Lower lobe of right lung (tissue), 2 donors: ENCODE results near the gene SGMS1. TPM values are rescaled to one million over a fixed set of nuclear protein-coding genes. Genes with fewer than 3 reads are reported as not detected.

Experiments
- ATAC-seq, 2 donors: fragments of 200-7000 bp; cut with Tn5 transposase; one replicate each; pipeline ENCODE4 v1.9.1; 2020 to 2022; ENCODE audit warnings: mild to moderate bottlenecking in 2 of 2, moderate library complexity in 2 of 2
- DNase-seq: peaks from one replicate; pipeline ENCODE4 v3.0.0-alpha.2; 2020
- H3K27ac ChIP-seq: fragments of 200-600 bp; one replicate; pipeline ENCODE4 v1.8.0; 2022
- H3K27me3 ChIP-seq: fragments of 200-600 bp; one replicate; pipeline ENCODE4 v1.8.0; 2022; ENCODE audit warnings: low read depth
- H3K36me3 ChIP-seq: fragments of 200-600 bp; one replicate; pipeline ENCODE4 v1.8.0; 2022; ENCODE audit warnings: mild to moderate bottlenecking
- H3K4me1 ChIP-seq: fragments of 200-600 bp; one replicate; pipeline ENCODE4 v1.8.0; 2022
- H3K4me3 ChIP-seq: fragments of 200-600 bp; one replicate; pipeline ENCODE4 v1.8.0; 2022; ENCODE audit warnings: mild to moderate bottlenecking
- H3K9me3 ChIP-seq: fragments of 200-600 bp; one replicate; pipeline ENCODE4 v1.8.0; 2022
- intact Hi-C: fragments of 100-400 bp; cut with DNase I; formaldehyde crosslinking; loops from one replicate; pipeline ENCODE4 v1.11.0; 2022
- total RNA-seq: library from RNA; stranded (reverse); fragmentation: NEBNext Ultra II Directional; extraction: Animal tissue kit (Norgen Biotek cat#: 25700); gene quantifications from one replicate; pipeline ENCODE4 v1.2.1, GENCODE V29; 2021
- TF ChIP-seq, protein P1 (sequence below): fragments of 200-600 bp; IDR thresholded peaks from one replicate; pipeline ENCODE4 v1.8.0; 2022; ENCODE audit warnings: antibody characterized with exemption, mild to moderate bottlenecking
- donor health status: DM: no; HTN: yes; CAD: no; lungs with severe emphysema.

Gene SGMS1
- total RNA-seq, 1 donor from 2014 or later, result 72.3 TPM

DNA sequence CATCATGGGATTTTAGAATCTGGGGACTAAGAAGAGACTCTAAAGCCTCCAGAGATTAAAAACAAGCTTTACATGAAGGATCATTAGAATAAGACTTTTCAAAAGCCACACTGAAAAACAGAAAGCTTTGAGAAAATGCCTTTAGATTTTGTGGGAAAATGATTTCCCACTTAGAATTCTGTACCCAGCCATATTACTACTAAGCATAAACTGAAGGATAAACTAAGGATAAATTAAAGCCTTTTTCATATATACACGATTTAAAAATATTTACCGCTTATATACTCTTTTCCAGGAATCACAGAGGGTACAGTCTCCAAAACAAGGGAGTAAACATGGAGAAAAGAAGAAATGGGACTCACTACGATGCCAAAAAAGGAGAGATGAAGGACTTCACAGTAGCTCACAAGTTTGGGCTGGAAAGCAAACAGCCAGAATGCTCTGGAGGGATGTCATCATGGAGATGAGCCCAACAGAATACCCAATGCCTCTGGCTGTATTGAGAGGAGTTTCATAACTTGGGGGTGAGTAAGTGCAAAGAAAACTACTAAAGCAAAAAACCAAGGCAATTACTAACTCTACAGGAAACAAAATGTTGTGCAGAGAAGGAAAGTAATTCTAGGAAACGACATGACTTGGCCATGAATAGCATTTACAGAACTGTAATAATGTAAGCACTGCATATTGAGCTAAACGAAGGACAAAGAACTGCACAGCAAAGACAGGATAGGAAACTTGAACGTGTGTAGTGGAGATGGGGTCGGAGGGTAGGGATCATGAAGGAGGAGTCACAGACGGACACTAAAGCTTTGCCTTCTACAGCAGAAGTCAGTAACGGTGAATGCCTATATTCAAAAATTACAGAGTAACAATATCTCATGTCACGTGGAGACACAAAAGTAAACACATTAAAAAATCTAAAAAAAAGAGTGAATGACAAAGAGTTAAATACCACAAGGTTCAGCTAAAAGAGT lies 311.0 kb downstream of the SGMS1 start:
- Histone ChIP-seq H3K36me3 (peaks cover 36% of the 10 kb centered on the region), H3K4me1 (peaks cover 11% of the 10 kb centered on the region), H3K27me3 (no peaks in the 10 kb centered on the region), H3K27ac (no peak overlapping the region), H3K4me3 (no peak overlapping the region), H3K9me3 (peaks cover 7% of the 10 kb centered on the region)
- DNase-seq (no peak), ATAC-seq (no peak)
- TF ChIP-seq, protein P1, sequence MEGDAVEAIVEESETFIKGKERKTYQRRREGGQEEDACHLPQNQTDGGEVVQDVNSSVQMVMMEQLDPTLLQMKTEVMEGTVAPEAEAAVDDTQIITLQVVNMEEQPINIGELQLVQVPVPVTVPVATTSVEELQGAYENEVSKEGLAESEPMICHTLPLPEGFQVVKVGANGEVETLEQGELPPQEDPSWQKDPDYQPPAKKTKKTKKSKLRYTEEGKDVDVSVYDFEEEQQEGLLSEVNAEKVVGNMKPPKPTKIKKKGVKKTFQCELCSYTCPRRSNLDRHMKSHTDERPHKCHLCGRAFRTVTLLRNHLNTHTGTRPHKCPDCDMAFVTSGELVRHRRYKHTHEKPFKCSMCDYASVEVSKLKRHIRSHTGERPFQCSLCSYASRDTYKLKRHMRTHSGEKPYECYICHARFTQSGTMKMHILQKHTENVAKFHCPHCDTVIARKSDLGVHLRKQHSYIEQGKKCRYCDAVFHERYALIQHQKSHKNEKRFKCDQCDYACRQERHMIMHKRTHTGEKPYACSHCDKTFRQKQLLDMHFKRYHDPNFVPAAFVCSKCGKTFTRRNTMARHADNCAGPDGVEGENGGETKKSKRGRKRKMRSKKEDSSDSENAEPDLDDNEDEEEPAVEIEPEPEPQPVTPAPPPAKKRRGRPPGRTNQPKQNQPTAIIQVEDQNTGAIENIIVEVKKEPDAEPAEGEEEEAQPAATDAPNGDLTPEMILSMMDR, result no peak
- intact Hi-C loops, result no loop called here

DNA sequence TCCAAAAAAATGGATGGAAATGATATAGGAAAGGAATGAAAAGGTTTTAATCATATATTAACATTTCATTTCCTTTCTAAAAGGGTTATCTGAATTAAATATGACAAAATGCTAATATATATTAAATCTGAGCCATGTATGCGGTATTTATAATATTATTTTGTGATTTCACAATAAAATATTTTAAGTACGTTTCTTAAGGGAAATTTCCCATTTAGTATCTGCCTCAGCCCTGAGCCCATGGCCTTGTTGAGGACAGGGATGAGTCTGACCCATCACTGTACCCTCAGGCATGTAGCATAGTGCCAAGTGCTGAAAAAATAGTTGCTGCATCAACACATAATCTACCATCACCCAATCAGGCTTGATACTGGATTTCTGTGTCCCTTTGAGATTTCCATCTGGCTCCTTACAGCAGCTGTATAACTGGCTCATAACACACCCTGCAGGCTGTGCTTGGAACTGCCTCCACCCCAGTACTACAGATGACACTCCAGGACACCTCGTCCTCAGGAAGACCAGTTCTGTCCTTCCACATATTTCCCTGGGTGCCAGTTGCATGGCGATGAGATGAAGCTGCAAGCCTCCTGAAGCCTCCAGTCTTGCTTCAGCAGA lies 313.1 kb downstream of the SGMS1 start:
- ATAC-seq (peak; percentile 41 to 42), DNase-seq (no peak)
- Histone ChIP-seq H3K9me3 (peaks cover 7% of the 10 kb centered on the region), H3K4me3 (no peak overlapping the region), H3K27ac (no peak overlapping the region), H3K36me3 (peaks cover 56% of the 10 kb centered on the region), H3K4me1 (no peaks in the 10 kb centered on the region), H3K27me3 (no peaks in the 10 kb centered on the region)
- TF ChIP-seq, protein P1, result peak; percentile 41
- intact Hi-C loops, result no loop called here

GRCh38 chr10:50309342-50309741 lies 314.4 kb downstream of the SGMS1 start:
- Histone ChIP-seq H3K9me3 (peaks cover 7% of the 10 kb centered on the region), H3K4me3 (no peak overlapping the region), H3K27ac (no peak overlapping the region), H3K27me3 (no peaks in the 10 kb centered on the region), H3K36me3 (peaks cover 59% of the 10 kb centered on the region), H3K4me1 (no peaks in the 10 kb centered on the region)
- no peak for DNase-seq
- intact Hi-C loops, result no loop called here
- no peak for ATAC-seq
- TF ChIP-seq, protein P1, result no peak

GRCh38 chr10:50304660-50305059 lies 319.1 kb downstream of the SGMS1 start:
- Histone ChIP-seq H3K4me3 (no peak overlapping the region), H3K36me3 (peaks cover 40% of the 10 kb centered on the region), H3K9me3 (no peaks in the 10 kb centered on the region), H3K4me1 (no peaks in the 10 kb centered on the region), H3K27ac (no peak overlapping the region), H3K27me3 (no peaks in the 10 kb centered on the region)
- no peak for ATAC-seq
- TF ChIP-seq, protein P1, result no peak
- intact Hi-C loops, result no loop called here
- DNase-seq, result no peak

DNA sequence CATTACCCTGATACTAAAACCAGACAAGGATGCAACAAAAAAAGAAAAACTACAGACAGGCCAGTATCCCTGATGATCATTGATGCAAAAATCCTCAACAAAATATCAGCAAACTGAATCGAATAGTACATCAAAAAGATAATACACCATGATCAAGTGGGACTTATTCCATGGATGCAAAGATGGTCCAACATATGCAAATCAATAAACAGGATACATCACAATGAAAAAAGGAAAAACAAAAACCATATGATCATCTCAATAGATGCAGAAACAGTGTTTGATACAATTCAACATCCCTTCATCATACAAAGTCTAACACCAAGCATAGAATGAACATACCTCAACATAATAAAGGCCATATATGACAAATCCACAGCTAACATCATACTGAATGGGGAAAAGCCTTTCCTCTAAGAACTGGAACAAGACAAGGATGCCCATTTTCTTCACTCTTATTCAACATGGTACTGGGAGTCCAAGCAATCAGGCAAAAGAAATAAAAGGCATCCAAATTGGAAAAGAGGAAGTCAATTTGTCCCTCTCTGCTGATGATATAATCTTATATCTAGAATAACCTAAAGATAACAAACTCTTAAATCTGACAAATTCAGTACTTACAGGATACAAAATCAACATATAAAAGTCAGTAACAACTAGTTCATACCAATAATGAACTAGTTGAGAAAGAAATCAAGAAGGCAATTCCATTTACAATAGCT lies 323.6 kb downstream of the SGMS1 start:
- Histone ChIP-seq H3K4me3 (no peak overlapping the region), H3K27ac (no peak overlapping the region), H3K27me3 (no peaks in the 10 kb centered on the region), H3K36me3 (no peaks in the 10 kb centered on the region), H3K4me1 (no peaks in the 10 kb centered on the region), H3K9me3 (peaks cover 6% of the 10 kb centered on the region)
- TF ChIP-seq, protein P1, result no peak
- intact Hi-C loops, result no loop called here
- ATAC-seq (no peak), DNase-seq (no peak)
